ENCODE results near the gene VPS13C. TPM values are rescaled to one million over a fixed set of nuclear protein-coding genes. Genes with fewer than 3 reads are reported as not detected.

The VPS13C gene
- total and polyA plus RNA-seq, 12 donors, result 18.9 to 114 (median 55.2) TPM

DNA sequence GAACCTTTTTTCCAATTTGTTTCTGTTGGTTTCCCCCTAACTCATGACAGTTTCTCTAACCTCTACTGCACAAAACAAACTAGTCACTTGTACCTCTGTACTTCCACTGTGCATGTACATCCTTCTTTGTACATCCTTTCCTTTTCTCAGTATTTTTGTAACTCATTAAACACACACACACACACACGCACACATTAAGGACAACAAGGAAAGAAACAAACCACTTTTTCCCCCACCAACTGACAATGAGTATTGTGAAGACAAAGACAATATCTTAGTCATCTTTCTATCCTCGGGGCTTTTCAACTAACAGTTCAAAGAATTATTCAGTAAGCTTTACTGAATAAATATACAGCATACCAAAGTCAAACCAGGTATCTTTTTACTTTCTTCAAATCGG lies 170.5 kb downstream of the VPS13C start:
- H3K9me3 ChIP-seq (replicated peaks in 1 of 3), result peaks cover 0 to 13% (median 5%) of the 10 kb centered on the region in 3 donors
- 77 to 94% (median 93%) methylated on average over 3 of the region's 3 CpGs for WGBS, 4 donors
- DNase-seq, result no peak
- no peaks in the 10 kb centered on the region for H3K4me1 ChIP-seq (replicated peaks in 1 of 2)
- intact Hi-C loops (cut with DNase I), result no loop called here
- TF ChIP-seq, protein P1, sequence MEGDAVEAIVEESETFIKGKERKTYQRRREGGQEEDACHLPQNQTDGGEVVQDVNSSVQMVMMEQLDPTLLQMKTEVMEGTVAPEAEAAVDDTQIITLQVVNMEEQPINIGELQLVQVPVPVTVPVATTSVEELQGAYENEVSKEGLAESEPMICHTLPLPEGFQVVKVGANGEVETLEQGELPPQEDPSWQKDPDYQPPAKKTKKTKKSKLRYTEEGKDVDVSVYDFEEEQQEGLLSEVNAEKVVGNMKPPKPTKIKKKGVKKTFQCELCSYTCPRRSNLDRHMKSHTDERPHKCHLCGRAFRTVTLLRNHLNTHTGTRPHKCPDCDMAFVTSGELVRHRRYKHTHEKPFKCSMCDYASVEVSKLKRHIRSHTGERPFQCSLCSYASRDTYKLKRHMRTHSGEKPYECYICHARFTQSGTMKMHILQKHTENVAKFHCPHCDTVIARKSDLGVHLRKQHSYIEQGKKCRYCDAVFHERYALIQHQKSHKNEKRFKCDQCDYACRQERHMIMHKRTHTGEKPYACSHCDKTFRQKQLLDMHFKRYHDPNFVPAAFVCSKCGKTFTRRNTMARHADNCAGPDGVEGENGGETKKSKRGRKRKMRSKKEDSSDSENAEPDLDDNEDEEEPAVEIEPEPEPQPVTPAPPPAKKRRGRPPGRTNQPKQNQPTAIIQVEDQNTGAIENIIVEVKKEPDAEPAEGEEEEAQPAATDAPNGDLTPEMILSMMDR (IDR thresholded peaks at IDR 0.05), result no peak
- TF ChIP-seq POLR2A (IDR thresholded peaks at IDR 0.05), result no peak
- peaks cover 0 to 8% of the 10 kb centered on the region in 2 donors for H3K36me3 ChIP-seq (replicated peaks in 1 of 2)
- no peaks in the 10 kb centered on the region for H3K27me3 ChIP-seq
- H3K27ac ChIP-seq, result no peak overlapping the region
- H3K4me3 ChIP-seq, result no peak overlapping the region

DNA sequence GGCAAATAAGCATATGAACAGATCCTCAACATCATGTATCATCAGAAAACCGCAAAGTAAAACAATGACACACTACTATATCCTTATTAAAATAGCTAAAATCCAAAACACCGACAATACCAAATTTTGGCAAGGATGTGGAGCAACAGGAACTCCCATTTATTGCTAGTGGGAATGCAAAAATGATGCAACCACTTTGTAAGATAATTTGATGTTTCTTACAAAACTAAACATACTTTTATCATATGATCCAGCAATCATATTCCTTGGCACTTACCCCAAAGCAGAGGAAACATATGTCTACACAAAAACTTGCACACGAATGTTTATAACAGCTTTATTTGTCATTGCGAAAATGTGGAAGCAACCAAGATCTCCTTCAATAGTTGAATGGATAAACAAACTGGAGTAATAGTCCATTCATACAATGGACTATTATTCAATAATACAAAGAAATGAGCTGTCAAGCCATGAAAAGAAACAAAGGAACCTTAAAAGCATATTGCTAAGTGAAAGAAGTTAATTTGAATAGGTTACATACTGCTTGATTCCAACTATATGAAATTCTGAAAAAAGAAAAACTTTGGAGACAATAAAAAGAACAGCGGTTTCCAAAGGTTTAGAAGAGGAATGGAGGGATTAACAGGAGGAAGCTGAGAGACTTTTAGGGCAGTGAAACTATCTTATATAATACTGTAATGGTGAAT lies 172.0 kb downstream of the VPS13C start:
- peaks cover 0 to 8% of the 10 kb centered on the region in 2 donors for H3K36me3 ChIP-seq (replicated peaks in 1 of 2)

DNA sequence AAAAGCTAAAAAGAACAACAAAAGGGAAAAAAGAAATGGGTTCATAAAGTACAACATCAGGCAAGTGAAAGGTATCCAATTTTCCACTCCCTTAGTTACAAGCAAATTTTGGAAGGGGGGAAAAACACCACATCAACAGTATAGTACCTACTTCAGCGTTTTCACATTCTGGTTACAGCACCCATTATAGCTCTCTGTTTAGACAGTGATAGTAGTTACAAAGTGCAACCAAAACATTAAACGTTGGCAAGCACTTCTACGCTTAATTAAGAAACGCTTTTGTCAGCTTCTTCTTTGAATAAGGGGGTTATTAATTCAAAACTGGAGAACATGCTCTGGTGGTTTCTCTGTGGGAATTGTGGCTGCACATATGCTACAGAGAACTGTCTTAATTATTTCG lies 180.2 kb downstream of the VPS13C start:
- H3K9me3 ChIP-seq (replicated peaks in 1 of 3), result no peaks in the 10 kb centered on the region
- intact Hi-C loops (cut with DNase I), result no loop called here
- peaks cover 0 to 9% of the 10 kb centered on the region in 2 donors for H3K36me3 ChIP-seq (replicated peaks in 1 of 2)
- no peak overlapping the region for H3K27ac ChIP-seq
- H3K27me3 ChIP-seq, result no peaks in the 10 kb centered on the region
- H3K4me3 ChIP-seq, result no peak overlapping the region
- TF ChIP-seq POLR2A (IDR thresholded peaks at IDR 0.05), result no peak
- TF ChIP-seq, protein P1 (IDR thresholded peaks at IDR 0.05), result no peak
- DNase-seq, result no peak
- WGBS, 4 donors, result 81 to 90% (median 84%) methylated on average over 5 of the region's 5 CpGs
- no peaks in the 10 kb centered on the region for H3K4me1 ChIP-seq (replicated peaks in 1 of 2)

More for the DNA sequence above, 172.0 kb downstream of the VPS13C start:
- intact Hi-C loops (cut with DNase I), result no loop called here
- WGBS, 4 donors, result 91 to 95% (median 94%) methylated on average over 5 of the region's 5 CpGs
- H3K4me1 ChIP-seq (replicated peaks in 1 of 2), result no peaks in the 10 kb centered on the region
- peaks cover 0 to 9% (median 0%) of the 10 kb centered on the region in 3 donors for H3K9me3 ChIP-seq (replicated peaks in 1 of 3)
- DNase-seq, result no peak
- TF ChIP-seq, protein P1 (IDR thresholded peaks at IDR 0.05), result no peak
- TF ChIP-seq POLR2A (IDR thresholded peaks at IDR 0.05), result no peak
- no peak overlapping the region for H3K27ac ChIP-seq
- H3K4me3 ChIP-seq, result no peak overlapping the region
- H3K27me3 ChIP-seq, result no peaks in the 10 kb centered on the region

DNA sequence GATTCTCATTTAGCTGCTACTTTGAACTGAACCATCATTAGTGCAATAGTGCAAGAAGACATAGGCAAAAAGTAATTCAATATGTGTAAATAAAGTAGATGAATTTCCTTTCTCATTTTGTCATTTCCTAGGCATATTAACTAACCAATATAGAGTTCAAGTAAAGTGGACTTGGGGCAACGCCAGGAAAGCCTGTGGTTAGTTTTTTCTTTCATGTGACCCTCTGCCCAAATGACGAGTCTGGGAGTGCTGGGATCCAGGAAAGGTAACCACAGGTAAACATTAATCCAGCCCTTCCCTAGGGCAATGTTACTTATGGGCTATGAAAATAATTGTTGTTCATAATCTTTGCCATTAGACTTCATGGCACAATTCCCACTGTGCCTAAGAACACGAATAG lies 181.0 kb downstream of the VPS13C start:
- TF ChIP-seq POLR2A (IDR thresholded peaks at IDR 0.05), result no peak
- TF ChIP-seq, protein P1 (IDR thresholded peaks at IDR 0.05), result no peak
- DNase-seq, result no peak
- H3K4me1 ChIP-seq (replicated peaks in 1 of 2), result no peaks in the 10 kb centered on the region
- no peaks in the 10 kb centered on the region for H3K27me3 ChIP-seq
- H3K36me3 ChIP-seq (replicated peaks in 1 of 2), result peaks cover 0 to 9% of the 10 kb centered on the region in 2 donors
- 89 to 96% (median 92%) methylated on average over 3 of the region's 3 CpGs for WGBS, 4 donors
- no peaks in the 10 kb centered on the region for H3K9me3 ChIP-seq (replicated peaks in 1 of 3)
- no peak overlapping the region for H3K27ac ChIP-seq
- intact Hi-C loops (cut with DNase I), result loop anchor here in 1 of 2 donors (10.0 kb wide), 1 partner anchor 186 kb away; the partner anchor contains the start of genes C2CD4A and VPS13C
- no peak overlapping the region for H3K4me3 ChIP-seq
